Astrocyte (in vitro differentiated cells and primary cell): ENCODE data around the gene PDLIM1. TPM values are rescaled to one million over a fixed set of nuclear protein-coding genes. Genes with fewer than 3 reads are reported as not detected.

Experiments used
- DNase-seq: peaks from one replicate; pipeline ENCODE4 v3.0.0-alpha.2; 2010; ENCODE audit warnings: low read depth
- FAIRE-seq: peaks from 2 replicates; lab custom pipeline; 2011; peaks lifted over from hg19 to GRCh38; lab: Jason Lieb, UNC
- H2AFZ ChIP-seq: 2 replicates; pipeline ENCODE4 v1.6.0; 2012; ENCODE audit warnings: low read depth, low read length, inconsistent platforms
- H3K27ac ChIP-seq: 2 replicates; pipeline ENCODE4 v1.5.1; 2011; ENCODE audit warnings: low read depth, low read length, inconsistent platforms
- H3K27me3 ChIP-seq: 2 replicates; pipeline ENCODE4 v1.6.0; 2011; ENCODE audit warnings: low read length, inconsistent platforms; ENCODE audit not compliant: insufficient read depth
- H3K36me3 ChIP-seq: 2 replicates; pipeline ENCODE4 v1.5.1; 2011; ENCODE audit warnings: low read length, inconsistent platforms; ENCODE audit not compliant: insufficient read depth
- H3K4me1 ChIP-seq: 2 replicates; pipeline ENCODE4 v1.5.1; 2011; ENCODE audit warnings: low read length, inconsistent platforms; ENCODE audit not compliant: insufficient read depth
- H3K4me2 ChIP-seq: 2 replicates; pipeline ENCODE4 v1.6.0; 2012; ENCODE audit warnings: low read length, inconsistent platforms
- H3K4me3 ChIP-seq: 2 replicates; pipeline ENCODE4 v1.5.1; 2011; ENCODE audit warnings: low read depth, mild to moderate bottlenecking, low read length, inconsistent platforms; ENCODE audit not compliant: insufficient read depth
- H3K79me2 ChIP-seq: 2 replicates; pipeline ENCODE4 v1.6.0; 2012; ENCODE audit warnings: mild to moderate bottlenecking, low read length, inconsistent platforms; ENCODE audit not compliant: insufficient read depth
- H3K9ac ChIP-seq: 2 replicates; pipeline ENCODE4 v1.6.0; 2012; ENCODE audit warnings: mild to moderate bottlenecking, low read length, inconsistent platforms
- H3K9me3 ChIP-seq: 2 replicates; pipeline ENCODE4 v1.5.1; 2012; ENCODE audit warnings: low read depth, mild to moderate bottlenecking, low read length, inconsistent platforms; ENCODE audit not compliant: insufficient read depth
- H4K20me1 ChIP-seq: 2 replicates; pipeline ENCODE4 v1.6.0; 2012; ENCODE audit warnings: low read length, inconsistent platforms; ENCODE audit not compliant: insufficient read depth
- H3K27ac Mint-ChIP-seq: one replicate; pipeline ENCODE4 v1.8.0; 2021; ENCODE audit warnings: mild to moderate bottlenecking, mixed read lengths; ENCODE audit not compliant: unreplicated experiment
- H3K27me3 Mint-ChIP-seq: one replicate; pipeline ENCODE4 v1.8.0; 2021; ENCODE audit warnings: low read depth, mixed read lengths; ENCODE audit not compliant: unreplicated experiment
- H3K36me3 Mint-ChIP-seq: one replicate; pipeline ENCODE4 v1.8.0; 2021; ENCODE audit warnings: low read depth, mixed read lengths; ENCODE audit not compliant: unreplicated experiment
- H3K4me1 Mint-ChIP-seq: one replicate; pipeline ENCODE4 v1.8.0; 2021; ENCODE audit warnings: low read depth, mixed read lengths; ENCODE audit not compliant: unreplicated experiment
- H3K4me3 Mint-ChIP-seq: one replicate; pipeline ENCODE4 v1.8.0; 2021; ENCODE audit warnings: mild to moderate bottlenecking, moderate library complexity, mixed read lengths; ENCODE audit not compliant: unreplicated experiment
- H3K9me3 Mint-ChIP-seq: one replicate; pipeline ENCODE4 v1.8.0; 2021; ENCODE audit warnings: mild to moderate bottlenecking, mixed read lengths; ENCODE audit not compliant: unreplicated experiment
- CTCF ChIP-seq: IDR thresholded peaks from 2 replicates; pipeline ENCODE4 v1.5.1; 2011; ENCODE audit warnings: low read depth, mild to moderate bottlenecking, inconsistent platforms, low read length, moderate library complexity; ENCODE audit not compliant: insufficient read depth
- EZH2 ChIP-seq: IDR thresholded peaks from 2 replicates; pipeline ENCODE4 v1.6.1; 2012; ENCODE audit warnings: mild to moderate bottlenecking, low read length, inconsistent platforms; ENCODE audit not compliant: insufficient read depth
- total RNA-seq: library from RNA; stranded (reverse); gene quantifications from 2 replicates; pipeline ENCODE4 v1.2.1, GENCODE V29; 2021

The PDLIM1 gene
- total RNA-seq, 1 donor from 2014 or later = 320 TPM

DNA sequence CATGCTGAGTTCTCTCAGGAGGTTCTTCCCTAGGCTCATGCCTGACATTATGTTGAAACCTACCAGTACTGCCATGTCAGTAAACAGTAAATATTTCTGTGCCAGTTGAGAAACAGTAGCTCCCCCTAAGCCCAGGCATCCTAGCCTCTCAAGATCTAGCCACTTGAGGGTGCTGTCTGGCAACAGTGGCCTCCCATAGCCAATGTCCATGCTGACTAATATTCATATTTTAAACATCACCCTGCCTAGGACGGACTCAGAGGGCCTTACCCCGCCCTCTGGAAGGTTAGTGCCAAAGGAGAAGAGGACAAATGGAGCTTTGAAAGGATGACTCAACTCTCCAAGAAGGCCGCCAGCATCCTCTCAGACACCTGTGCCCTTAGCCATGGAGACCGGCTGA, 89.1 kb downstream of the PDLIM1 start:
- Mint-ChIP-seq H3K36me3 (peaks cover 5% of the 10 kb centered on the region), H3K4me3 (no peak overlapping the region), H3K9me3 (peaks cover 3% of the 10 kb centered on the region), H3K4me1 (peaks cover 3% of the 10 kb centered on the region), H3K27me3 (no peaks in the 10 kb centered on the region), H3K27ac (no peak overlapping the region)
- no peak overlapping the region for H3K9ac ChIP-seq
- DNase-seq (peak; percentile 38), FAIRE-seq (no peak)
- TF ChIP-seq EZH2 (no peak), CTCF (peak; percentile 34)
- no peaks in the 10 kb centered on the region for H3K79me2 ChIP-seq
- no peaks in the 10 kb centered on the region for H3K36me3 ChIP-seq
- no peak overlapping the region for H3K4me3 ChIP-seq
- H3K4me1 ChIP-seq = no peaks in the 10 kb centered on the region
- H3K4me2 ChIP-seq = no peak overlapping the region
- H2AFZ ChIP-seq = no peak overlapping the region
- no peaks in the 10 kb centered on the region for H3K9me3 ChIP-seq
- H3K27ac ChIP-seq = no peak overlapping the region
- H4K20me1 ChIP-seq = no peaks in the 10 kb centered on the region
- no peaks in the 10 kb centered on the region for H3K27me3 ChIP-seq

DNA sequence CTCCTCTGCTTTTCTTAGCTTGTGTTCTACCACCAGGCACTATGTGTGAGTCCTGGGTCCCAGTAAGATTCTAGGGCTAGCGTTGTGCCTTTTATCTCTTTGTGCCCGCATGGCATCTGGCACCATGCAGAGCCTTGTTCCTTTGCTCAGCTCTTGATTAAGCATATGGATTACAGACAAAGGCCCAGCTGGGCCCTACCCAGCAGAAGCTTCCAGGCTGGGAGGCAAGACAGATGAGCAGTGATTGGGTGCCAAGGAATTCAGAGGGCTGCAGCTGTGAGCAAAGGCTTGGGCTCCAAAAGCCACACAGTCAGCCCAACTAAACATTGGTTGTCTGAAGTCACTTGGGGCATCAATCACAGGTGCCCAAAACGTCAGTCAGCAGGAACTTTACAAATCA, 94.8 kb downstream of the PDLIM1 start:
- no peak for TF ChIP-seq CTCF
- no peak for TF ChIP-seq EZH2
- Histone ChIP-seq H2AFZ (no peak overlapping the region), H4K20me1 (no peaks in the 10 kb centered on the region), H3K4me3 (no peak overlapping the region), H3K4me2 (no peak overlapping the region), H3K27ac (no peak overlapping the region), H3K79me2 (no peaks in the 10 kb centered on the region), H3K9me3 (no peaks in the 10 kb centered on the region), H3K9ac (no peak overlapping the region), H3K4me1 (no peaks in the 10 kb centered on the region), H3K27me3 (no peaks in the 10 kb centered on the region), H3K36me3 (no peaks in the 10 kb centered on the region)
- DNase-seq (peak; percentile 39), FAIRE-seq (no peak)
- Mint-ChIP-seq H3K27me3 (no peaks in the 10 kb centered on the region), H3K4me1 (peaks cover 13% of the 10 kb centered on the region), H3K9me3 (no peaks in the 10 kb centered on the region), H3K27ac (no peak overlapping the region), H3K4me3 (no peak overlapping the region), H3K36me3 (no peaks in the 10 kb centered on the region)

GRCh38 chr10:95193944-95194343, 96.9 kb downstream of the PDLIM1 start, which contains the start of gene ACSM6:
Gene ACSM6 (plus strand): TSS chr10:95194238. CDS start chr10:95194486, 248 bp downstream.
- H3K27me3 ChIP-seq = no peaks in the 10 kb centered on the region
- H4K20me1 ChIP-seq = no peaks in the 10 kb centered on the region
- Mint-ChIP-seq H3K27ac (no peak within 1 kb of the TSS), H3K27me3 (no peaks in the 10 kb centered on the region), H3K9me3 (no peaks in the 10 kb centered on the region), H3K36me3 (no peaks in the 10 kb centered on the region), H3K4me3 (no peak within 1 kb of the TSS), H3K4me1 (peaks cover 13% of the 10 kb centered on the region)
- H3K9ac ChIP-seq = no peak within 1 kb of the TSS
- DNase-seq (no peak), FAIRE-seq (no peak)
- H3K4me2 ChIP-seq = no peak within 1 kb of the TSS
- H3K79me2 ChIP-seq = no peaks in the 10 kb centered on the region
- H3K27ac ChIP-seq = no peak within 1 kb of the TSS
- no peaks in the 10 kb centered on the region for H3K4me1 ChIP-seq
- no peak within 1 kb of the TSS for H2AFZ ChIP-seq
- no peaks in the 10 kb centered on the region for H3K9me3 ChIP-seq
- TF ChIP-seq EZH2 = no peak
- no peak for TF ChIP-seq CTCF
- H3K36me3 ChIP-seq = no peaks in the 10 kb centered on the region
- no peak within 1 kb of the TSS for H3K4me3 ChIP-seq
